Measurements from ENCODE around the gene APC2. TPM values are rescaled to one million over a fixed set of nuclear protein-coding genes. Genes with fewer than 3 reads are reported as not detected.
"Not testable (repeated sequence)": the region's sequence is repeated elsewhere in the genome, so short reads cannot be mapped to it uniquely, and the experiment has no call there.

APC2 gene
- total RNA-seq, 1 donor from 2014 or later = 1.2 TPM

DNA sequence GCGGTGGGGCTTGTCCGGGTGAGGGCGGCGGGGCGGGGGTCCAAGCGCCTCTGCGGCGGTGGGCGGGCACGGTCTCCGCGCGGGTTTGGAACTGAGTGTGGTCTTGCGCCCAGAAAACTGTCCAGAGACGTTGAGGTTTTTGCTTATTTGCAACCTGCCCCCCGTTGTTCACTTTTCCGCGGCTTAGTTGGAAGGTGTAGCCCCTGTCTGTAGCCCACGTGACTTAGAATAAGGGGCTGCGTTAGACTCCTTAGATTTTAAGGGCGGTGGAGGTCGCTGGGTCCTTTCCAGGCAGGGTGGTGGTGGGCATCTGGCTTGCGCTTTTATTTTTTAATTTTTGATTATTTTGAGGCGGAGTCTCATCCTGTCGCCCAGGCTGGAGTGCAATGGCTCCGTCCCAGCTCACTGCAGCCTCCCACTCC, 11.0 kb upstream of the APC2 start:
- Histone ChIP-seq H3K27ac (peak overlapping the region; percentile 69), H3K4me1 (peaks cover 33% of the 10 kb centered on the region), H3K27me3 (no peaks in the 10 kb centered on the region), H3K36me3 (peaks cover 0 to 51% of the 10 kb centered on the region in 2 donors), H3K4me3 (peak overlapping the region; percentile 72 to 83), H3K9me3 (no peaks in the 10 kb centered on the region)
- TF ChIP-seq POLR2AphosphoS5 (IDR thresholded peaks at IDR 0.05; ENCODE audit: insufficient read depth in 1 of 2, low read depth in 1 of 2) = no peak
- TF ChIP-seq, protein P1, sequence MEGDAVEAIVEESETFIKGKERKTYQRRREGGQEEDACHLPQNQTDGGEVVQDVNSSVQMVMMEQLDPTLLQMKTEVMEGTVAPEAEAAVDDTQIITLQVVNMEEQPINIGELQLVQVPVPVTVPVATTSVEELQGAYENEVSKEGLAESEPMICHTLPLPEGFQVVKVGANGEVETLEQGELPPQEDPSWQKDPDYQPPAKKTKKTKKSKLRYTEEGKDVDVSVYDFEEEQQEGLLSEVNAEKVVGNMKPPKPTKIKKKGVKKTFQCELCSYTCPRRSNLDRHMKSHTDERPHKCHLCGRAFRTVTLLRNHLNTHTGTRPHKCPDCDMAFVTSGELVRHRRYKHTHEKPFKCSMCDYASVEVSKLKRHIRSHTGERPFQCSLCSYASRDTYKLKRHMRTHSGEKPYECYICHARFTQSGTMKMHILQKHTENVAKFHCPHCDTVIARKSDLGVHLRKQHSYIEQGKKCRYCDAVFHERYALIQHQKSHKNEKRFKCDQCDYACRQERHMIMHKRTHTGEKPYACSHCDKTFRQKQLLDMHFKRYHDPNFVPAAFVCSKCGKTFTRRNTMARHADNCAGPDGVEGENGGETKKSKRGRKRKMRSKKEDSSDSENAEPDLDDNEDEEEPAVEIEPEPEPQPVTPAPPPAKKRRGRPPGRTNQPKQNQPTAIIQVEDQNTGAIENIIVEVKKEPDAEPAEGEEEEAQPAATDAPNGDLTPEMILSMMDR (IDR thresholded peaks at IDR 0.05) = no peak
- no peak for TF ChIP-seq POLR2A (IDR thresholded peaks at IDR 0.05)
- intact Hi-C loops (cut with DNase I) = no loop called here
- DNase-seq (ENCODE audit: extremely low spot score in 2 of 2) = no peak

DNA sequence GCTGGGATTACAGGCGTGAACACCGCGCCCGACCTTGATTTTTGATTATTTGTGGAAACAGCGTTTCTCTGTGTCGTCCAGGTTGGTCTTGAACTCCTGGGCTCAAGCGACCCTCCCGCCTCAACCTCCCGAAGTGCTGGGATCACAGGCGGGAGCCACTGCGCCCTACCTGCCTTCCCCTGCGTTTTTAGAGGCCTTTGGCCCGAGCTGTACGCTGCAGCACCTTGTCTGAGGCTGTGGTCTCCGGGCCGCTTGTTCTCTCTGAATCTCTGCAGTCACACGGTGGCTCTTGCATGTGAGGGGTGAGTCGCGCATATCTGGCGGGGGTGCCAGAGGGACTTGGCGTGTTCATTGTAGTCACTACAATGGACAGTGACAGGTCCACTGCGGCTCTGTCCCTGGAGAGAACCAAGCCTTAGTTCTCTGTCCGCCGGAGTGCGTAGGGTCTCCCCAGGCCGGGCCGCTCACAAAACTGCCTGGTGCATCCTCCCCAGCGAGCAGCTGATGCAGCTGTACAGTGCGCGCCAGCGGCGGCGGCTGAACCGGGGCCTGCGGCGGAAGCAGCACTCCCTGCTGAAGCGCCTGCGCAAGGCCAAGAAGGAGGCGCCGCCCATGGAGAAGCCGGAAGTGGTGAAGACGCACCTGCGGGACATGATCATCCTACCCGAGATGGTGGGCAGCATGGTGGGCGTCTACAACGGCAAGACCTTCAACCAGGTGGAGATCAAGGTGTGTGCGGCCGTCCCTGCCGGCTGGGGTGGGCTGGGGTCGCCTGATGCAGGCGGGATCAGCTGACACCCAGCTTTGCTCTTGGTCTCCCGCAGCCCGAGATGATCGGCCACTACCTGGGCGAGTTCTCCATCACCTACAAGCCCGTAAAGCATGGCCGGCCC, 10.2 kb upstream of the APC2 start:
- Histone ChIP-seq H3K4me3 (peak overlapping the region; percentile 72 to 83), H3K36me3 (peaks cover 0 to 43% of the 10 kb centered on the region in 2 donors), H3K4me1 (peaks cover 36% of the 10 kb centered on the region)
- not testable (repeated sequence) for H3K27me3 ChIP-seq; DNase-seq (ENCODE audit: extremely low spot score in 2 of 2); H3K27ac ChIP-seq; H3K9me3 ChIP-seq
- intact Hi-C loops (cut with DNase I) = loop anchor here (10.0 kb wide), 1 partner anchor 165 kb away; the partner anchor contains the start of gene FAM174C

DNA sequence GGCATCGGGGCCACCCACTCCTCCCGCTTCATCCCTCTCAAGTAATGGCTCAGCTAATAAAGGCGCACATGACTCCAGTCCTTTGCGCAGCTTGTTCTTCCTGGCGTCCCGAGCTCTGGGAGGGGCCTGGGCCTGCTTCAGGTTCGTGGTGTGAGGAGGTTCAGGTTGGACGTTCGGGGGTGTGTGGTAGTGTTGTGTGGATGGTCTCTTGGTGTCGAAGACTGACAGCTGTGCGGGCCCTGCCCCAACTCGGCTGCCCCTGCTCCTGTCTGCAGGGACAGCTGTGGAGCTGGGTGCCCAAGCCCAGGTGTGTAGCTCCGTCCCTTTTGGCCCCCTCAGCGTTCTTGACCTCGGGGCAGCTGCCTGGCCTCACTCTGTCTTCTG, 9.5 kb upstream of the APC2 start:
- Histone ChIP-seq H3K27me3 (no peaks in the 10 kb centered on the region), H3K27ac (no peak overlapping the region), H3K36me3 (peaks cover 0 to 37% of the 10 kb centered on the region in 2 donors), H3K9me3 (no peaks in the 10 kb centered on the region), H3K4me3 (no peak overlapping the region), H3K4me1 (peaks cover 43% of the 10 kb centered on the region)
- intact Hi-C loops (cut with DNase I) = loop anchor here (10.0 kb wide), 1 partner anchor 166 kb away; the partner anchor contains the start of gene FAM174C
- no peak for DNase-seq (ENCODE audit: extremely low spot score in 2 of 2)
- no peak for TF ChIP-seq POLR2AphosphoS5 (IDR thresholded peaks at IDR 0.05; ENCODE audit: insufficient read depth in 1 of 2, low read depth in 1 of 2)
- TF ChIP-seq, protein P1 (IDR thresholded peaks at IDR 0.05) = no peak
- TF ChIP-seq POLR2A (IDR thresholded peaks at IDR 0.05) = no peak

DNA sequence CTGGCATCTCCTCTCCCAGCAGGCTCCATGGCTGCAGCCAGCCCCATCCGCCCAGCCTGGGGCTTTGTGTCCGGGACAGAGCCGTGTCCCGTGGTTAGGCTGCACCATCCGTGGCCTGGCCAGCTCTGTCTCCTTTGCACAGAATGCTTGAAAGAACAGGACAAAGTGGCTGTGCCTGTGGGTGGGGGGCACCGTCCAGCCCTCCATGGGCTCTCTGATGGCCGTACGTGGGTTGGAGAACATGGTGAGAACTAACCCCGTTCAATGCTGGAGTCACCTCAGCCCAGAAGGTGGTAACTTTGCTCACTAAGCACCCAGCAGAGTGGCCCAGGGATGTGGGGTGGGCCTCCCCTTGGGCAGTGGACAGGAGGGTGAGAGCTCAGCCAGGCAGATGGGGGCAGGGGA, 8.9 kb upstream of the APC2 start:
- DNase-seq (ENCODE audit: extremely low spot score in 2 of 2) = no peak
- Histone ChIP-seq H3K27ac (no peak overlapping the region), H3K9me3 (no peaks in the 10 kb centered on the region), H3K27me3 (peaks cover 5% of the 10 kb centered on the region), H3K4me3 (no peak overlapping the region), H3K4me1 (peaks cover 49% of the 10 kb centered on the region), H3K36me3 (peaks cover 0 to 36% of the 10 kb centered on the region in 2 donors)
- TF ChIP-seq POLR2AphosphoS5 (IDR thresholded peaks at IDR 0.05; ENCODE audit: insufficient read depth in 1 of 2, low read depth in 1 of 2) (no peak), POLR2A (IDR thresholded peaks at IDR 0.05) (no peak)
- intact Hi-C loops (cut with DNase I) = loop anchor here (10.0 kb wide), 1 partner anchor 166 kb away; the partner anchor contains the start of gene FAM174C

DNA sequence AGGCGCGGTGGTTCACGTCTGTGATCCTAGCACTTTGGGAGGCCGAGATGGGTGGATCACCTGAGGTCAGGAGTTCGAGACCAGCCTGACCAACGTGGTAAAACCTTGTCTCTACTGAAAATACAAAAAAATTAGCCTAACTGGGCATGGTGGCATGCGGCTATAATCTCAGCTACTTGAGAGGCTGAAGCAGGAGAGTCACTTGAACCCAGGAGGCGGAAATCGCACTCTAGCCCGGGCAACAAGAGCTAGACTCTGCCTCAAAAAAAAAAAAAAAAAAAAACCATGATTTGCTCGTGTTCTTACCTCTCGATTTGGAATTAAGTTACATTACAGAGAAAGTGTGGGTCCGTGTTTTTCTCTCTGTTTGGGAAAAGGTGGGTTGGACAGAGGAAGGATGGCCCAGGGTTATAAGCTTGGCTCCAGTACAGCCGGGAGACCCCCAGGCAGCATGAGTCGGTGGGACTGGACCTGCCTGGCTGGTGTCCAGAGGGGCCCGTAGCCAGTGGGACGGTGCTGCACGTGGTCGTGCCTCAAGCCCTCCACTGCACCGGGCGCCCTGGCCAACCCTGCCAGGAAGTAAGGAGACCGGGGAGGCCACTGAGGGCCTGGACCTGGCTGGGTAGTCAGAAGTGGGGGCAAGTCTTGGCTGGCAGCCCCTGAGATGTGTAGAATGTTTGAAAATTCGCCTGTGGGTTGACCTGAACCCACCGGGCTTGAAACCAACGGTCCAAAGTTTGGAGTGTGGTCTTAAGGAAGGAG, 8.1 kb upstream of the APC2 start:
- Histone ChIP-seq H3K4me3 (no peak overlapping the region), H3K4me1 (peaks cover 56% of the 10 kb centered on the region), H3K27me3 (peaks cover 13% of the 10 kb centered on the region), H3K27ac (no peak overlapping the region), H3K9me3 (no peaks in the 10 kb centered on the region), H3K36me3 (peaks cover 0 to 36% of the 10 kb centered on the region in 2 donors)
- no peak for DNase-seq (ENCODE audit: extremely low spot score in 2 of 2)
- TF ChIP-seq POLR2A (IDR thresholded peaks at IDR 0.05) (no peak), POLR2AphosphoS5 (IDR thresholded peaks at IDR 0.05; ENCODE audit: insufficient read depth in 1 of 2, low read depth in 1 of 2) (no peak)
- TF ChIP-seq, protein P1 (IDR thresholded peaks at IDR 0.05) = no peak
- intact Hi-C loops (cut with DNase I) = loop anchor here (10.0 kb wide), 1 partner anchor 167 kb away; the partner anchor contains the start of gene FAM174C
